ENCODE measurements around the gene LMNB1. TPM values are rescaled to one million over a fixed set of nuclear protein-coding genes. Genes with fewer than 3 reads are reported as not detected.

The LMNB1 gene
- total RNA-seq, 2 donors from 2014 or later: 187 to 307 TPM

GRCh38 chr5:126857472-126858410 lies 80.8 kb downstream of the LMNB1 start:
- H3K36me3 Mint-ChIP-seq: peaks cover 8 to 25% of the 10 kb centered on the region in 2 donors
- no peak overlapping the region for H3K27ac Mint-ChIP-seq
- ATAC-seq (no peak), DNase-seq (ENCODE audit: low spot score in 2 of 2) (no peak)
- H3K9me3 Mint-ChIP-seq: no peaks in the 10 kb centered on the region

DNA sequence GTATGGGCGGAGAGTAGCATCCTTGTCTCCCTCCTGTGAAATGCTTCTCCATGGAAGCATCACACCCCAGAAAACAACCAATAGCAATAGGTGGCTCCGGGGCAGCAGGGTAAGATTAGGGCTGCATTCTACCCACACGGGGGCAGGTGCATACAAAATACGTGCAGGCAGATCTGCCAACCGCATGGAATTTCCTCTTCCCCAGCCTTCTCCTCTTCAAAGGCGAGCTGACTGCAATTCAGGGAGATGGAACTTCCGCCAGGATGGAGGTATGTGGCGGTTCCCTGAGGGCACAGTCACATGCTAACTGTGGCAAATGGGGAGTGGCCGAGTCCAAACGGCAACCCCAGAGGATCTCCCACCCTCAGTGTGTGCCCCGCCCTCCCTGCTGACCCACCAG lies 81.5 kb downstream of the LMNB1 start:
- Mint-ChIP-seq H3K27ac (no peak overlapping the region), H3K36me3 (peaks cover 8 to 18% of the 10 kb centered on the region in 2 donors), H3K9me3 (no peaks in the 10 kb centered on the region)
- DNase-seq (ENCODE audit: low spot score in 2 of 2): no peak
- no peak for ATAC-seq

DNA sequence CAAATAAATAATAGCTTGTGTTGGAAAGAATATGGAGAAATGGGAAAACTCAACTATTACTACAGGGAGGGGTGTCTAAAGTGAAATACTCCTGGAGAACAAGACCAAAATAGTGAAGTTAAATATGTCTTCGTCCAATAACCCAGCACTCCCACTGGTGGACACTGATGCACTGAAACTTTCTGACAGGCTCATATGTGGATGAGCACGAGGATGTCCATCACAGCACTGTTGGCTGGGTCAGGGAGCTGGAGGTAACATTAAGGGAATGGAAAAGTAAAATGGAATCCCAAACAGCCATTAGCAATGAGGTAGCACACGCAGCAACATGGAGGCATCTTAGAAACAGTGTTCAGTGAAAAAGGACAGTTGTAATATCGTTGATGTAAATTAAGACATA lies 86.5 kb downstream of the LMNB1 start:
- H3K27ac Mint-ChIP-seq: no peak overlapping the region
- no peaks in the 10 kb centered on the region for H3K9me3 Mint-ChIP-seq
- no peak for ATAC-seq

GRCh38 chr5:126864042-126864688 lies 87.2 kb downstream of the LMNB1 start:
- no peak overlapping the region for H3K27ac Mint-ChIP-seq
- no peaks in the 10 kb centered on the region for H3K36me3 Mint-ChIP-seq
- peak in 1 of 2 donors; percentile 29 for ATAC-seq
- H3K9me3 Mint-ChIP-seq: no peaks in the 10 kb centered on the region
- DNase-seq (ENCODE audit: low spot score in 2 of 2): no peak

More for the DNA sequence above, 86.5 kb downstream of the LMNB1 start:
- no peak for DNase-seq (ENCODE audit: low spot score in 2 of 2)
- H3K36me3 Mint-ChIP-seq: no peaks in the 10 kb centered on the region

GRCh38 chr5:126865299-126865698 lies 88.4 kb downstream of the LMNB1 start:
- Mint-ChIP-seq H3K9me3 (no peaks in the 10 kb centered on the region), H3K27ac (no peak overlapping the region), H3K36me3 (peaks cover 0 to under 1% of the 10 kb centered on the region in 2 donors)
- ATAC-seq (no peak), DNase-seq (ENCODE audit: low spot score in 2 of 2) (no peak)

- ATAC-seq (no peak), DNase-seq (ENCODE audit: low spot score in 2 of 2) (no peak)
- H3K9me3 Mint-ChIP-seq: no peaks in the 10 kb centered on the region
- H3K27ac Mint-ChIP-seq: no peak overlapping the region
- peaks cover 0 to 6% of the 10 kb centered on the region in 2 donors for H3K36me3 Mint-ChIP-seq
These were observed 90.1 kb downstream of the LMNB1 start for GRCh38 chr5:126866851-126867636.

DNA sequence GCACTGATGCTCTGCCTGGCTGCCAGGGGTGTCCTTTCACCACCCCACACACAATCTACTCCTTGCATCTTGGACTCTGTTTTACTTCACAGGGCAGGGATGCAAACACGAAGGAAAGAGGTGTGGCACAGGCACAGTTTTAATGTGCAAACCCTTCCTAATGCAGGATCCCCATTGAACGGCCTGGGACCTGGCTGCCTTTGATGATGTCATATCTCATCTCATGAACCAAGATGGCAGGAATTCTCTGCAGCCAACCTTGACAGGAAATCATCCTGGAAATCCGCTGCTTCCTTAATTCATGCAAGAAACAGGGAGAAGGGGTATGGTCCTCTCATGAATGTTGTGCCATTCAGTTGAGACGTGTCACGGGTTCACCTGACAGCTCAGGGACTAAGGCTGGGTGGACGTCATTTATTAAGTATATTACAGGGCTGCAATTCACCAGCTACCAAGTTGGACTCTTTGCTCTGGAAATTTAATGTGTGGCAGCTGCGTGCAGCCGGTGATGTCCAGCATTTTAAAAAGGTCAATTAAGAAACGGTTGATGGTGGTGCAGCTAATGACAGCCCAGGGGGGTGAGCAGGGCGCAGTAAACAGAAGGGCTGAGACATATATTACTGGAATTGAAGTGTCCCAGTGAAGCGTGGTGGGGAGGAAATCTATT lies 91.5 kb downstream of the LMNB1 start:
- peak in 1 of 2 donors; percentile 22 for ATAC-seq

DNA sequence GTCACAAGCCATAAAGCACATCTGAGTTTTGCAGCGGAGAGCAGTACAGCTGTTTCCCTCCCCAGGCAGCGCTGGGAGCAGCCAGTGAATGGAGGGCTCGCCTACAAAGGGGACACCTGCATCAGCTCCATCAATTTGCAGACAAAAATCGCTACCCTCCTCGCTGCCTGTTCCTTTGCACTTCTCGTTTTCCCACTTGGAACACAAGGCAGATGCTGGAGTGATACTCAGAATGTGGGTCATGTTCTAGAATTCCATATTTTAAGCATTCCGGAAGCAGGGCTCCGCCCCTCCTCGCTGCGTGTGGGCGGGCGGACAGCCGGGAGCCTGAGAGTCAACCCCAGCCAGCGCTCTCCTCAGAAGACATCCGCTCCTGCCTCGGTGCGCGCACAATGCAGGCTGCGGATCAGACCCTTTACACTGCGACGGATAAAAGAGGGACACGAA lies 92.1 kb downstream of the LMNB1 start:
- peak overlapping the region in 1 of 2 donors; percentile 6 for H3K27ac Mint-ChIP-seq
- peaks cover 0 to 6% of the 10 kb centered on the region in 2 donors for H3K36me3 Mint-ChIP-seq
- DNase-seq (ENCODE audit: low spot score in 2 of 2) (no peak), ATAC-seq (peak; percentile 54 to 72)
- no peaks in the 10 kb centered on the region for H3K9me3 Mint-ChIP-seq

More for the DNA sequence above, 91.5 kb downstream of the LMNB1 start:
- DNase-seq (ENCODE audit: low spot score in 2 of 2): no peak
- Mint-ChIP-seq H3K27ac (peak overlapping the region in 1 of 2 donors; percentile 6), H3K9me3 (no peaks in the 10 kb centered on the region), H3K36me3 (peaks cover 0 to 6% of the 10 kb centered on the region in 2 donors)

- no peak overlapping the region for H3K27ac Mint-ChIP-seq
- no peak for ATAC-seq
- no peaks in the 10 kb centered on the region for H3K9me3 Mint-ChIP-seq
- DNase-seq (ENCODE audit: low spot score in 2 of 2): no peak
- peaks cover 0 to 6% of the 10 kb centered on the region in 2 donors for H3K36me3 Mint-ChIP-seq
These were observed 94.5 kb downstream of the LMNB1 start for GRCh38 chr5:126871441-126871840.

DNA sequence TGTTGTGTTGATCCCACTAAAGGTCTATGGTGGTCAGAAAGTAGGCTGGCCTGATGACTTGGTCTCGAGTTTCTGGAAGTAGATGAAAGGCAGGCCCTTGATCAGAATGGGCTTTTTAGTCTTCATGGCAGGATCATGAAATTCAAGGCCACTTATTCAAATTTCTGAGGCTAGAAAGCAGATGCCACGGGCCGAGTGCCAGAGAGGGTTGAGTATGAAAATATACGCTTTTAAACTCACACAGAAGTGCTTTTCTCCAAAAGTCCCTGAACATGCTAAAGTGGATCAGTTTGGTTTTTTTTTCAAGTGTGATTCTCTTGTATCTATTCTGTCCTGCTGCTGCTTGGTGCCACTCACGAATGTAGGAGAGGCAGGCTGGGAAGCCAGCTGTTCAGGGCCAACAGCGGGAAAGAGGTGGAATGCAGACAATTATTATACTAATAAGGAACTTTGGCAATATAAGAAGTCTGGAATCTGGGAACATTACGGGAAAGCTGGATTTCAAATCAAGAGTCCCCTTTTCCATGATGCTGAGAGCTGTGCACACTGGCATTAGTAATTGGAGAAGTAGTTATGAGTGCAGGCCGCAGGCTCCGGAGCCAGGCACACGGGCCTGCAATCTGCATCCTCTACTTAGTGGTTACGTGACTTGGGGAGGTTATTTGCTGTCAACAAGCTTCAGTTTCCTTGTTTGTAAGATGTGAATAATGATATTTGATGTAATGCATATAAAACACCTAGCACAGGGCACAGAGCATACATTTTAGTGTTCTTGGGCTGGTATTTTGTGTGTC lies 95.8 kb downstream of the LMNB1 start:
- Mint-ChIP-seq H3K27ac (no peak overlapping the region), H3K9me3 (no peaks in the 10 kb centered on the region)
- ATAC-seq: no peak

DNA sequence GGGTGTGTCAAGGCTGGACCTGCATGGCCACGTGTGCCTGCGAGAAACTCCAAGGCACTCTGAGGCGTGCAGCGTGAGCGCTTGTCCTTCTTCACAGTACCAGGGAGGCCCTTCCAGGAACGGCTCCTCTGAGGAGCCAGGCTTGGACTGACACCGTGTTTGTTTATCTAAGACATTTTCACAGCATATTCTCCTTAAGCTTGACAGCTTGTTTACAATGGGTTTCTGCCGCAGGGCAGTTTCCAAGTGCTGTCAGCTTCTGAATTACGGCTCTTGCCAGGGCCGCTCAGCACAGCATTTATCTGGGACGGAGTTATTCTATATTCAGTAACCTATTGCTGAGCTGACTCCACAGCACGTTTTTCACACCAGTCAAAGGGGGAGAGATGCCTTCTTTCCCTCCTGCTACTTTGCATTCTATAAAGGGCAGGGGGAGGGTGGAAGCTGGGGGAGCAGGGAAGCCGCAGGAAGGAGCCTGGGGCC lies 98.4 kb downstream of the LMNB1 start:
- H3K27ac Mint-ChIP-seq: no peak overlapping the region
- H3K36me3 Mint-ChIP-seq: peaks cover 0 to 5% of the 10 kb centered on the region in 2 donors
- ATAC-seq (no peak), DNase-seq (ENCODE audit: low spot score in 2 of 2) (no peak)
- no peaks in the 10 kb centered on the region for H3K9me3 Mint-ChIP-seq

More for the DNA sequence above, 95.8 kb downstream of the LMNB1 start:
- no peak for DNase-seq (ENCODE audit: low spot score in 2 of 2)
- H3K36me3 Mint-ChIP-seq: peaks cover 0 to 6% of the 10 kb centered on the region in 2 donors

DNA sequence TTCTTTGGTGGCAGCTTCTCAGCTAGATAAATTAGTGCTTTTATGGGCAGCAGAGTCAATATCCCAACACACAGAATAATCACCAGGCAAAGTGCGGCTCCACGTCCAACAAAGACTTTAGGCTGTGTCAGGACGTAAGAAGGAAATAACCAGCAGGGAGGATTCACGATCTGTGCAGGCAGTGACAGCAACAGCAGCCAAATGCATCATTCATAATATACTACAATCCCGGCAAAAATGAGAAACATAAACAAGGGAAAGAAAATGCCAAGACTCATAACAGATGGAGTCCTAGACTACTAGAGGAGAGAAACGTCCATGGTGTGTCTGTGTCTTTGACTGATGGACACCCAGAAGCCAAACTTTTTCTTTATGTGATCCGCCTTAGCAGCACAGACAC lies 100.7 kb downstream of the LMNB1 start:
- ATAC-seq (no peak), DNase-seq (ENCODE audit: low spot score in 2 of 2) (no peak)
- Mint-ChIP-seq H3K9me3 (no peaks in the 10 kb centered on the region), H3K27ac (no peak overlapping the region), H3K36me3 (no peaks in the 10 kb centered on the region)

- Mint-ChIP-seq H3K36me3 (no peaks in the 10 kb centered on the region), H3K27ac (no peak overlapping the region), H3K9me3 (no peaks in the 10 kb centered on the region)
- ATAC-seq: no peak
- no peak for DNase-seq (ENCODE audit: low spot score in 2 of 2)
These were observed 101.1 kb downstream of the LMNB1 start for GRCh38 chr5:126878085-126878484.

- Mint-ChIP-seq H3K27ac (no peak overlapping the region), H3K9me3 (no peaks in the 10 kb centered on the region), H3K36me3 (no peaks in the 10 kb centered on the region)
- ATAC-seq: no peak
- DNase-seq (ENCODE audit: low spot score in 2 of 2): no peak
These were observed 101.7 kb downstream of the LMNB1 start for GRCh38 chr5:126878634-126879033.

DNA sequence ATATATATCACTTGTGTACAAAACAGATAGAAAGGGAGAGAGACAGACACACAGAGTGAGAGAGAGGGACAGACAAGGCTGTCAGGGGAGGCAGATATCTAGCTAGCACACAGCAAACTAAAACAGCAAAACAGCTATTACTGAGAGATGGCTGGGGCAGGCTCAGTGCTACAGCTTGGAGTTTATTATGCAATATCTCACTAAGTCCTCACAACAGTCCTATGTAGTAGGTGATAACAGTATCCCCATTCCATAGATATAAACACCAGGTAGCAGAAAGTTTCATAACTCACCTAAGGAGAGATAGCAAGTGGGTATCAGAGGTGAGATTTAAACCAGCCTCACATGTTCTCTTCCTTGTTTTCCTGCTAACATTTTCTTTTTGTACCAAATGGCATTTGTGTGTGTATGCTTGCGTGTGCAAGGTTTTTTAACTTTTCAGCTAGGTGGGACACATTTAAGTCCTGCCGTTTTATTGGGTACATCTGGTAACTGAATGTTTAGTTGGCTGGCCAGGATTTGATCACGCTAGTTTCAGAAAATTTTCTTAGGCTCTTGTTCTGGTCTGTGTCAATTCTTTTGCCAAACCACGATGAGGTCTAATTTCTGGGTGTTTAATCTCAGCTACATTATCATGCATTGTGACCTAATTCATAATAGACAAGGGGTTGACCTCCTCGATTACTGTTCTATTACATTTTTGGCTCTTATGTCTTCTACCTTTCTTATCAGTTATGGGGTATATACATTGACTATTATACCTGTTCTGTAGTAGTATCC lies 105.1 kb downstream of the LMNB1 start:
- Mint-ChIP-seq H3K27ac (no peak overlapping the region), H3K9me3 (no peaks in the 10 kb centered on the region), H3K36me3 (no peaks in the 10 kb centered on the region)
- DNase-seq (ENCODE audit: low spot score in 2 of 2): no peak
- no peak for ATAC-seq
